ENCODE measurements around the gene NHP2.

DNA sequence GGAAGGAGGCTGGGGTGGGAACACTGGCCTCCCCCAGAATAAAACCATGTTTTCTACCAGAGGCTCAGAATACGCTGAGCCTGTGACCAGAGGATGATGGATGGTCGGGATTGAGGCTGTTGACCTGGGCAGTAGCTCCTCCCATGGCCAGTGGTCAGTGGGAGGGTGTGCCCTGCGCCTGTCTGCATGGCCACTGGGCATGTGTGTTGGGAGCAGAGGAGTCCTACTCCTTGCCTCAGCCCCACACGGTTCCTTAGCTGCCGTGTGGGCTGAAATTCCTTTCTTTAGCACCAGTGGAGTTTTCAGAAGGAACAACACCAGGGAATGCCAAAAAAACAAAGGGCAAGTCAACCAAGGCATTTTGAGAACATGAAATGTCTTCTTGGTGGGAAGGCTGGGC lies 31.3 kb downstream of the NHP2 start:
- TF ChIP-seq, protein P1, sequence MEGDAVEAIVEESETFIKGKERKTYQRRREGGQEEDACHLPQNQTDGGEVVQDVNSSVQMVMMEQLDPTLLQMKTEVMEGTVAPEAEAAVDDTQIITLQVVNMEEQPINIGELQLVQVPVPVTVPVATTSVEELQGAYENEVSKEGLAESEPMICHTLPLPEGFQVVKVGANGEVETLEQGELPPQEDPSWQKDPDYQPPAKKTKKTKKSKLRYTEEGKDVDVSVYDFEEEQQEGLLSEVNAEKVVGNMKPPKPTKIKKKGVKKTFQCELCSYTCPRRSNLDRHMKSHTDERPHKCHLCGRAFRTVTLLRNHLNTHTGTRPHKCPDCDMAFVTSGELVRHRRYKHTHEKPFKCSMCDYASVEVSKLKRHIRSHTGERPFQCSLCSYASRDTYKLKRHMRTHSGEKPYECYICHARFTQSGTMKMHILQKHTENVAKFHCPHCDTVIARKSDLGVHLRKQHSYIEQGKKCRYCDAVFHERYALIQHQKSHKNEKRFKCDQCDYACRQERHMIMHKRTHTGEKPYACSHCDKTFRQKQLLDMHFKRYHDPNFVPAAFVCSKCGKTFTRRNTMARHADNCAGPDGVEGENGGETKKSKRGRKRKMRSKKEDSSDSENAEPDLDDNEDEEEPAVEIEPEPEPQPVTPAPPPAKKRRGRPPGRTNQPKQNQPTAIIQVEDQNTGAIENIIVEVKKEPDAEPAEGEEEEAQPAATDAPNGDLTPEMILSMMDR (conservative IDR thresholded peaks at IDR 0.05 in 1 of 2, IDR thresholded peaks at IDR 0.05 in 1 of 2; ENCODE audit: extremely low read depth in 1 of 2, insufficient read depth in 1 of 2, low read depth in 1 of 2, low read length in 2 of 2): no peak
- no peak for TF ChIP-seq EZH2 (IDR thresholded peaks at IDR 0.05; ENCODE audit: borderline replicate concordance, low read length)

Data from mammary epithelial cell (primary cell).